Heart right ventricle (tissue), 16 donors: ENCODE results near the gene TMEM45A. TPM values are rescaled to one million over a fixed set of nuclear protein-coding genes. Genes with fewer than 3 reads are reported as not detected.
A peak's percentile ranks its signal among the peaks of the same experiment; 100 is the strongest.

ENCODE experiments used
- ATAC-seq, 8 donors: fragments of 200-7000 bp; cut with Tn5 transposase; one replicate each; pipeline ENCODE4 v1.9.1; 2020; ENCODE audit warnings: mild to moderate bottlenecking in 8 of 8, moderate library complexity in 8 of 8, moderate number of reproducible peaks in 1 of 8
- DNase-seq, 2 donors: peaks; one replicate each; pipeline ENCODE4 v3.0.0-alpha.2; 2020
- H3K27ac ChIP-seq, 10 donors: fragments of 200-600 bp; sonication (generic) in 2 of 10; one replicate each; pipeline versions ENCODE4 v1.5.0 to v1.8.0; 2020 to 2022; ENCODE audit warnings: mild to moderate bottlenecking in 3 of 10
- H3K27me3 ChIP-seq, 7 donors: fragments of 200-600 bp; one replicate each; pipeline ENCODE4 v1.8.0; 2021 to 2022; ENCODE audit warnings: mild to moderate bottlenecking in 2 of 7
- H3K36me3 ChIP-seq, 9 donors: fragments of 200-600 bp; sonication (generic) in 1 of 9; one replicate each; pipeline versions ENCODE4 v1.5.0 to v1.8.0; 2020 to 2022; ENCODE audit warnings: mild to moderate bottlenecking in 2 of 9
- H3K4me1 ChIP-seq, 9 donors: fragments of 200-600 bp; sonication (generic) in 1 of 9; one replicate each; pipeline versions ENCODE4 v1.5.0 to v1.8.0; 2020 to 2022; ENCODE audit warnings: mild to moderate bottlenecking in 4 of 9
- H3K4me3 ChIP-seq, 10 donors: fragments of 200-600 bp; sonication (generic) in 2 of 10; one replicate each; pipeline versions ENCODE4 v1.5.0 to v1.8.0; 2020 to 2022; ENCODE audit warnings: mild to moderate bottlenecking in 7 of 10, moderate library complexity in 2 of 10
- H3K9me3 ChIP-seq, 11 donors: fragments of 200-600 bp in 10 of 11; sonication (generic) in 2 of 11; one replicate each; pipeline versions ENCODE4 v1.5.0 to v1.8.0; 2013 to 2022; ENCODE audit warnings: mild to moderate bottlenecking in 2 of 11, control low read depth in 1 of 11, moderate library complexity in 1 of 11
- WGBS, 2 donors: extraction: QIAGEN DNeasy Blood & Tissue Kit; methylation state at CpG; one replicate each; pipeline ENCODE4 v1.1.7; 2013; ENCODE audit warnings: inconsistent platforms in 1 of 2; 5-methylcytosine and 5-hydroxymethylcytosine counted together
- intact Hi-C, 10 donors: fragments of 100-400 bp; cut with DNase I; formaldehyde crosslinking; loops; one replicate each; pipeline versions ENCODE4 v1.11.1 to v1.14.2; 2022
- polyA plus RNA-seq, 2 donors: library from polyadenylated mRNA; stranded (reverse); fragments of 200-250 nt; gene quantifications; one replicate each; pipeline ENCODE4 v1.2.3, GENCODE V29; 2013
- total RNA-seq, 10 donors: library from RNA; stranded (reverse); fragmentation: NEBNext Ultra II Directional in 3 of 10; extraction: Animal tissue kit (Norgen Biotek cat#: 25700) in 3 of 10; gene quantifications; one replicate each; pipeline versions ENCODE4 v1.2.1 to v1.2.4, GENCODE V29; 2021 to 2023
- TF ChIP-seq, protein P1 (sequence below), 9 donors: fragments of 200-600 bp; sonication (generic) in 2 of 9; IDR thresholded peaks; one replicate each; pipeline versions ENCODE4 v1.5.0 to v1.8.0; 2021 to 2022; ENCODE audit warnings: antibody characterized with exemption in 9 of 9, mild to moderate bottlenecking in 5 of 9, moderate library complexity in 1 of 9
- donor health status: Arrhythmogenic right ventricular cardiomyopathy.
- donor health status: ischemic (EF 13 %, LVEDD 7.1; RV severe dilation, severe dysfunction).
- donor health status: healthy with polysubstance abuse.
- donor health status: DM: no; HTN: yes; CAD: no.
- donor health status: DM: no; HTN: no; CAD: no.
- donor health status: ischemic (EF 25% LVEDD 6.9; RV normal size, moderate dysfunction).
- donor health status: ischemic (EF 25% LVEDD 5.7; RV mildly dilated, moderate dysfunction).
- donor health status: healthy.
- donor health status: DM: yes; HTN: yes; CAD: no.
- donor health status: Ischemic cardiomyopathy.
- donor health status: ischemic (EF 35%, LVEDD 5.7; RV mildly dilated, moderate dysfunction).
- donor health status: nonischemic (EF 11% LVEDD 7.7; RV severe dilation, severe dysfunction).
- donor health status: DM: yes; HTN: yes; CAD: no.
- donor health status: PGD.
- donor health status: ischemic (EF 29% LVEDD 5.4; RV normal size, mild dysfunction).
- donor health status: nonischemic (EF 23%, LVEDD 6.1; RV moderate dilation, normal function).

The TMEM45A gene
- total and polyA plus RNA-seq, 12 donors = 0.80 to 16.1 (median 2.5) TPM

DNA sequence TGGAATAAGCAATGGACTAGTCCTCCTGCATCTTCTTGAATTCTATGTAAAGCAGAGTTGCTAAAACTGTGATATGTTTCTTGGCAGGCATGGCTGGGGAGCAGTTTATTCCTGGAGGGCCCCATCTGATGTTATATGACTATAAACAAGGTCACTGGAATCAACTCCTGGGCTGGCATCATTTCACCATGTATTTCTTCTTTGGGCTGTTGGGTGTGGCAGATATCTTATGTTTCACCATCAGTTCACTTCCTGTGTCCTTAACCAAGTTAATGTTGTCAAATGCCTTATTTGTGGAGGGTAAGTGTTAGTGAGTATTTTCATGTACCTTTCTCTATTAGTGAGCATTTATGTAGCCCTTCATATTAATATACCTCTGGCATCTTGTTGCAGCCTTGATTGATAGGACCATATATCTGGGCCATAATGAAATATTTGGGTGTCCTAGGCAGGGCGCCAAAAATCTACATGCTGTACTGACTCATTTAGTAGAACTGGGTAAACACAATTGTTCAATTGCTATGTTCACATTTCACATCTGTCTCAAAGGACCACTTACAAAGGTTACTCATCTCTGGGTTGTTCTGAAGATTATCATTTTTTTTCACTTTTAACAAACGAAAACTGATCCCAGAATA is 64.4 kb downstream of the TMEM45A start:
- intact Hi-C loops = no loop called here
- WGBS, 2 donors = 88 to 93% methylated on average over 2 of the region's 2 CpGs
- Histone ChIP-seq H3K27ac (no peak overlapping the region), H3K4me1 (peaks cover 0 to 15% (median 0%) of the 10 kb centered on the region in 9 donors), H3K27me3 (no peaks in the 10 kb centered on the region), H3K4me3 (no peak overlapping the region), H3K9me3 (no peaks in the 10 kb centered on the region), H3K36me3 (no peaks in the 10 kb centered on the region)
- TF ChIP-seq, protein P1, sequence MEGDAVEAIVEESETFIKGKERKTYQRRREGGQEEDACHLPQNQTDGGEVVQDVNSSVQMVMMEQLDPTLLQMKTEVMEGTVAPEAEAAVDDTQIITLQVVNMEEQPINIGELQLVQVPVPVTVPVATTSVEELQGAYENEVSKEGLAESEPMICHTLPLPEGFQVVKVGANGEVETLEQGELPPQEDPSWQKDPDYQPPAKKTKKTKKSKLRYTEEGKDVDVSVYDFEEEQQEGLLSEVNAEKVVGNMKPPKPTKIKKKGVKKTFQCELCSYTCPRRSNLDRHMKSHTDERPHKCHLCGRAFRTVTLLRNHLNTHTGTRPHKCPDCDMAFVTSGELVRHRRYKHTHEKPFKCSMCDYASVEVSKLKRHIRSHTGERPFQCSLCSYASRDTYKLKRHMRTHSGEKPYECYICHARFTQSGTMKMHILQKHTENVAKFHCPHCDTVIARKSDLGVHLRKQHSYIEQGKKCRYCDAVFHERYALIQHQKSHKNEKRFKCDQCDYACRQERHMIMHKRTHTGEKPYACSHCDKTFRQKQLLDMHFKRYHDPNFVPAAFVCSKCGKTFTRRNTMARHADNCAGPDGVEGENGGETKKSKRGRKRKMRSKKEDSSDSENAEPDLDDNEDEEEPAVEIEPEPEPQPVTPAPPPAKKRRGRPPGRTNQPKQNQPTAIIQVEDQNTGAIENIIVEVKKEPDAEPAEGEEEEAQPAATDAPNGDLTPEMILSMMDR (IDR thresholded peaks at IDR 0.05) = no peak
- DNase-seq = no peak
- no peak for ATAC-seq

GRCh38 chr3:100558233-100558632 is 65.8 kb downstream of the TMEM45A start:
- TF ChIP-seq, protein P1 (IDR thresholded peaks at IDR 0.05) = no peak
- intact Hi-C loops = no loop called here
- WGBS, 2 donors = 86 to 88% methylated on average over 7 of the region's 7 CpGs
- Histone ChIP-seq H3K27me3 (no peaks in the 10 kb centered on the region), H3K4me3 (no peak overlapping the region), H3K4me1 (peaks cover 0 to 18% (median 0%) of the 10 kb centered on the region in 9 donors), H3K9me3 (no peaks in the 10 kb centered on the region), H3K36me3 (no peaks in the 10 kb centered on the region), H3K27ac (no peak overlapping the region)
- DNase-seq (no peak), ATAC-seq (no peak)

DNA sequence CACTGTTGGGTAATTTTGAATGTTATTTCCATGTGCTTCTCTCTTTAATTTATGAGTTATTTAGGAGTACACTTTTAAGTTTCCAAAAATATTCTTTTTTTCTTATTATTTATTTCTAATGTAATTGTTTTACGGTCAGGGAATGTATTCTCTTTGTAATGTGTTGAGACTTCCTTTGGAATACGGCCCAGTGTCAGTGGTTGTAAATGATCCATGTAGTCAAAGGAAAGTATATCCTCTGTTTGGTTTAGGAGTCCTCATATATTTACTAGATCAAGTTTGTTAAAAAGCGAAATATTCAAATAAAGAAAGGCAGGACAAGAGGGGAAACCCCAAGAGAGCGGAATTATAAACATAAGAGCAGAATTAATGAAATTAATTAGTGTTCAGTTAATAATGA is 68.0 kb downstream of the TMEM45A start:
- WGBS, 2 donors = 80 to 85% methylated on average over 4 of the region's 4 CpGs
- Histone ChIP-seq H3K27ac (no peak overlapping the region), H3K4me1 (peaks cover 0 to 18% (median 0%) of the 10 kb centered on the region in 9 donors), H3K4me3 (no peak overlapping the region), H3K27me3 (no peaks in the 10 kb centered on the region), H3K36me3 (no peaks in the 10 kb centered on the region), H3K9me3 (no peaks in the 10 kb centered on the region)
- TF ChIP-seq, protein P1 (IDR thresholded peaks at IDR 0.05) = no peak
- intact Hi-C loops = no loop called here
- no peak for ATAC-seq
- no peak for DNase-seq

DNA sequence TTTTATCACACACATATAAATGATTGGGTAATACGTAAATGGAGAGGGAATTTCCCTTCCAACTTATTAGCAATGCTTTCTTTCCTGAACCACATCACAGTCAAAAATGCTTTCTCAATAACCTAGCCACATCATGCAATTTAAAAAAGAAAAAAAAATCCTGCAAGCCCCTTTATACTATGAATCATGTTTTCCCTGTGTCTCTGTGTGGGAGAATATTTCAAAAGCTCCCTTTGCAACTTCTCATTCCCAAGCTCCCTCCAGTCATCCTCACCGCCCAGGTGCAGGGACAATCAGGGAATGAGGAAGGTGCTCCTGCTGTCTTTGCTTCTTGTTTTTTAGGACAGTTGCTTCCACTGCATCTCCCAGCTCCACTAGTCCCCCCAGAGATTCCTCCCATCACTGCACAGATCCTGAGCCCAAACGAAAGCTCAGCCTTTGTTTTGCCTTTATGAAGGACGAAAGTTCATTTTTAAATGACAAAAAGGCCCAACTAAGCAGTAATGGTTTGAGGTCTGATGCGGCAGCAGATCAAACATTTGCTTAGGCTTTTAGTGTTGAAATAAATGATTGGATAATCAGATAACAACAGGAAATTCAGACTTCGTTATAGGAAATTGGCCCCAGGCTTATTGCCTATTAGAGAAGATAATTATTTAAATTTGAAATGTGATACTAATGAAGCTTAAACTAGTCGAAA is 69.2 kb downstream of the TMEM45A start:
- no peak for DNase-seq
- intact Hi-C loops = no loop called here
- no peaks in the 10 kb centered on the region for H3K9me3 ChIP-seq
- H3K27ac ChIP-seq = peak overlapping the region in 1 of 10 donors; percentile 28
- TF ChIP-seq, protein P1 (IDR thresholded peaks at IDR 0.05) = no peak
- H3K4me3 ChIP-seq = no peak overlapping the region
- H3K4me1 ChIP-seq = peaks cover 0 to 17% (median 0%) of the 10 kb centered on the region in 9 donors
- peak in 1 of 8 donors; percentile 51 for ATAC-seq
- H3K27me3 ChIP-seq = no peaks in the 10 kb centered on the region
- H3K36me3 ChIP-seq = no peaks in the 10 kb centered on the region
- WGBS, 2 donors = 77 to 78% methylated on average over 7 of the region's 7 CpGs
